ENCODE measurements around the gene KDM2B.

DNA sequence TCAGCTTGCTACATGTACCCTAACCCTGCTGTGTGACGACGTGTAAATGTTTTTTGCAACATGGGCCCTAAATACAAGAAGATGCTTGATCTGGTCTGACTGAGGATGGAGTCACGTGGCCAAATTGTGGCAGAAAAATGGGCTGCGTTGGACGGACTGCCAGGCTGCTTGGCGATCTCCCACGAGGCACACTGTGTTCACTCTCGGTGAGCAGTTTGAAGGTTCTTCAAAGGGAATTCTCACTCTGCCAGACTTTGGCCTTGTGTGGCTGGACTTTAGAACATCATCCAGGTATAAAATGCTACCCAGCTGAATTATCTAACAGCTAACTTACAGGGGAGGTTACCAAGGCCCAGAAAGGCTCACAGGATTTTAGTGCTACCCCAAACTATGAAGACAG is 85.1 kb downstream of the KDM2B start:
- TF ChIP-seq POLR2A (IDR thresholded peaks at IDR 0.05; ENCODE audit: low read length) (no peak), GATA1 (IDR thresholded peaks at IDR 0.05; ENCODE audit: low read depth, low read length) (no peak)
